ENCODE measurements around the gene REXO2. TPM values are rescaled to one million over a fixed set of nuclear protein-coding genes. Genes with fewer than 3 reads are reported as not detected.

The REXO2 gene
- total RNA-seq, 4 donors from 2014 or later = 29.3 to 177 (median 91.2) TPM

DNA sequence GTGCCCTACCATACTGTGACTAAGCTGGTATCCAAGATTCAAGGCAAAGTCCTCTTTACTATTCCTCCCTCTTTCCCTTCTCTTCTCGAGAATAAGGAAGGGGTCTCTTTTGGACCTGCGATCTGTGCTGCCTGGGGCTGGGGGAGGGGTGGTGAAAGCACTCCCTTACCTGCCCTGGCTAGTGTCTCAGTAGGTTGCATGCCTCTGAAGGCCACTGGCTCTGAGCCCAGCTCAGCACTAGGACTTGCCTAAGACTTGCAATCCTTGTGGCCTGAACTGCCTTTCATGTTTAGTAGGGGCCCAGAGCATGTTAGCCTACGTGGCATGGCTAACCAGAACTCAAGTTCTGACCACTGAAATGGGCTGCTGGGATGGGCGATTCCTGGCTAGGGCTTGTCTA lies 13.0 kb upstream of the REXO2 start:
- no peak overlapping the region for H3K27ac ChIP-seq
- intact Hi-C loops (cut with DNase I; ENCODE audit: low total_unique reads) (no loop called here), in situ Hi-C loops (cut with MboI; ENCODE audit: low sequenced_read_pairs in 4 of 4) (no loop called here)
- TF ChIP-seq POLR2A (IDR thresholded peaks at IDR 0.05) = no peak
- TF ChIP-seq, protein P1, sequence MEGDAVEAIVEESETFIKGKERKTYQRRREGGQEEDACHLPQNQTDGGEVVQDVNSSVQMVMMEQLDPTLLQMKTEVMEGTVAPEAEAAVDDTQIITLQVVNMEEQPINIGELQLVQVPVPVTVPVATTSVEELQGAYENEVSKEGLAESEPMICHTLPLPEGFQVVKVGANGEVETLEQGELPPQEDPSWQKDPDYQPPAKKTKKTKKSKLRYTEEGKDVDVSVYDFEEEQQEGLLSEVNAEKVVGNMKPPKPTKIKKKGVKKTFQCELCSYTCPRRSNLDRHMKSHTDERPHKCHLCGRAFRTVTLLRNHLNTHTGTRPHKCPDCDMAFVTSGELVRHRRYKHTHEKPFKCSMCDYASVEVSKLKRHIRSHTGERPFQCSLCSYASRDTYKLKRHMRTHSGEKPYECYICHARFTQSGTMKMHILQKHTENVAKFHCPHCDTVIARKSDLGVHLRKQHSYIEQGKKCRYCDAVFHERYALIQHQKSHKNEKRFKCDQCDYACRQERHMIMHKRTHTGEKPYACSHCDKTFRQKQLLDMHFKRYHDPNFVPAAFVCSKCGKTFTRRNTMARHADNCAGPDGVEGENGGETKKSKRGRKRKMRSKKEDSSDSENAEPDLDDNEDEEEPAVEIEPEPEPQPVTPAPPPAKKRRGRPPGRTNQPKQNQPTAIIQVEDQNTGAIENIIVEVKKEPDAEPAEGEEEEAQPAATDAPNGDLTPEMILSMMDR (IDR thresholded peaks at IDR 0.05 in 4 of 5, conservative IDR thresholded peaks at IDR 0.05 in 1 of 5) = no peak
- H3K4me3 ChIP-seq = no peak overlapping the region
- H3K9me3 ChIP-seq = no peaks in the 10 kb centered on the region
- no peaks in the 10 kb centered on the region for H3K27me3 ChIP-seq
- H3K4me1 ChIP-seq = no peaks in the 10 kb centered on the region
- peaks cover 0 to 3% of the 10 kb centered on the region in 2 donors for H3K36me3 ChIP-seq
- ATAC-seq (no peak), DNase-seq (no peak)

DNA sequence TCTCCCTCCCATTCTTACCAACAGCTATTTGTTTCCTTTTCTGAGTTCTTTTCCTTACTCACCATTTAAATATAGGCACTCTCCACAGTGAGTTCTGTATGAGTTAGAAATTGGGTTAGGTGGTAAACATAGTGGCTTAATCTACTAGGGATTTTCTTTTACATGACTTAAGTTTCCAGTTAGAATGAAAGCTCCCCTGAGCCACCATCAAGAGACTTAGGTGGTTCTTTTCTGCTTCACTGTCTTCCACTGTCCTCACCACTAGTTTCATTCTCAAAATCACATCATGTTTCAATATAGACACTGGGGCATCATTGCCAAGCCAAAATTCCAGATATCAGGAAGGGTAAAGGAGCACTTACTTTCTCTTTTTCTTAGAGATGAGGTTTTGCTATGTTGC lies 9.0 kb upstream of the REXO2 start:
- no peak overlapping the region for H3K27ac ChIP-seq
- H3K36me3 ChIP-seq = peaks cover 0 to 2% of the 10 kb centered on the region in 2 donors
- H3K27me3 ChIP-seq = no peaks in the 10 kb centered on the region
- H3K4me1 ChIP-seq = no peaks in the 10 kb centered on the region
- no peak for DNase-seq
- intact Hi-C loops (cut with DNase I; ENCODE audit: low total_unique reads) = no loop called here
- no peak for ATAC-seq
- no peaks in the 10 kb centered on the region for H3K9me3 ChIP-seq
- no peak overlapping the region for H3K4me3 ChIP-seq
- in situ Hi-C loops (cut with MboI; ENCODE audit: low sequenced_read_pairs in 4 of 4) = loop anchor here in 1 of 4 donors (10.0 kb wide), 1 partner anchor 85 kb away; no protein-coding TSS in a partner anchor
- TF ChIP-seq POLR2A (IDR thresholded peaks at IDR 0.05) = no peak
- TF ChIP-seq, protein P1 (IDR thresholded peaks at IDR 0.05 in 4 of 5, conservative IDR thresholded peaks at IDR 0.05 in 1 of 5) = no peak

GRCh38 chr11:114432893-114433292 lies 6.4 kb upstream of the REXO2 start:
- ATAC-seq (no peak), DNase-seq (no peak)
- Histone ChIP-seq H3K27ac (no peak overlapping the region), H3K36me3 (no peaks in the 10 kb centered on the region), H3K27me3 (no peaks in the 10 kb centered on the region), H3K4me3 (no peak overlapping the region), H3K9me3 (no peaks in the 10 kb centered on the region), H3K4me1 (no peaks in the 10 kb centered on the region)
- in situ Hi-C loops (cut with MboI; ENCODE audit: low sequenced_read_pairs in 4 of 4) = loop anchor here in 1 of 4 donors (10.0 kb wide), 1 partner anchor 88 kb away; no protein-coding TSS in a partner anchor
- intact Hi-C loops (cut with DNase I; ENCODE audit: low total_unique reads) = no loop called here
- no peak for TF ChIP-seq POLR2A (IDR thresholded peaks at IDR 0.05)
- TF ChIP-seq, protein P1 (IDR thresholded peaks at IDR 0.05 in 4 of 5, conservative IDR thresholded peaks at IDR 0.05 in 1 of 5) = no peak

- in situ Hi-C loops (cut with MboI; ENCODE audit: low sequenced_read_pairs in 4 of 4) = loop anchor here in 1 of 4 donors (10.0 kb wide), 1 partner anchor 89 kb away; no protein-coding TSS in a partner anchor
Observed at GRCh38 chr11:114433376-114433775, 5.9 kb upstream of the REXO2 start.

More at GRCh38 chr11:114433376-114433775, 5.9 kb upstream of the REXO2 start:
- ATAC-seq (no peak), DNase-seq (no peak)
- Histone ChIP-seq H3K27me3 (no peaks in the 10 kb centered on the region), H3K9me3 (no peaks in the 10 kb centered on the region), H3K4me3 (no peak overlapping the region), H3K36me3 (no peaks in the 10 kb centered on the region), H3K27ac (no peak overlapping the region), H3K4me1 (peaks cover 0 to 1% of the 10 kb centered on the region in 2 donors)
- TF ChIP-seq, protein P1 (IDR thresholded peaks at IDR 0.05 in 4 of 5, conservative IDR thresholded peaks at IDR 0.05 in 1 of 5) = no peak
- no peak for TF ChIP-seq POLR2A (IDR thresholded peaks at IDR 0.05)
- intact Hi-C loops (cut with DNase I; ENCODE audit: low total_unique reads) = no loop called here

All from gastrocnemius medialis (tissue), 4 donors.